ENCODE data around the gene TMEM126B. TPM values are rescaled to one million over a fixed set of nuclear protein-coding genes. Genes with fewer than 3 reads are reported as not detected.

The TMEM126B gene
- total and polyA plus RNA-seq, 2 donors (not counting 3 experiments of a cell fraction or from before 2014, with no cell fraction given): 51.2 to 53.7 TPM

GRCh38 chr11:85602526-85603213 is 25.7 kb upstream of the TMEM126B start:
- Histone ChIP-seq H3K9ac (replicated peaks; ENCODE audit: extremely low read depth, insufficient read depth, low read length) (no peak overlapping the region), H3K36me3 (ENCODE audit: control insufficient read depth in 2 of 2, extremely low read depth in 1 of 2, insufficient read depth in 2 of 2, low read length in 2 of 2) (no peaks in the 10 kb centered on the region), H4K20me1 (replicated peaks; ENCODE audit: control insufficient read depth, extremely low read depth, insufficient read depth, low read length) (no peaks in the 10 kb centered on the region), H3K79me2 (ENCODE audit: control insufficient read depth, insufficient read depth, low read length) (no peaks in the 10 kb centered on the region), H3K4me1 (ENCODE audit: control insufficient read depth, extremely low read depth, insufficient read depth, low read length) (no peaks in the 10 kb centered on the region), H3K9me1 (replicated peaks; ENCODE audit: control insufficient read depth, extremely low read depth, insufficient read depth, low read length) (no peaks in the 10 kb centered on the region), H3K9me3 (replicated peaks; ENCODE audit: control insufficient read depth, insufficient read depth, low read length) (no peaks in the 10 kb centered on the region), H2AFZ (ENCODE audit: low read depth, low read length) (no peak overlapping the region), H3K27ac (ENCODE audit: insufficient read depth, low read depth, low read length) (no peak overlapping the region), H3K27me3 (ENCODE audit: control insufficient read depth in 2 of 2, insufficient read depth in 2 of 2, low read length in 2 of 2) (no peaks in the 10 kb centered on the region), H3K4me2 (ENCODE audit: insufficient read depth, low read length) (no peak overlapping the region), H3K4me3 (replicated peaks in 1 of 3; ENCODE audit: insufficient read depth in 1 of 3, low read depth in 1 of 3, low read length in 3 of 3) (no peak overlapping the region)
- TF ChIP-seq POLR2AphosphoS5 (IDR thresholded peaks at IDR 0.05; ENCODE audit: insufficient read depth, low read depth, low read length) (no peak), MYC (IDR thresholded peaks at IDR 0.05; ENCODE audit: low read depth, low read length) (no peak), JUN (IDR thresholded peaks at IDR 0.05; ENCODE audit: borderline replicate concordance, insufficient read depth, insufficient read length, low read depth) (no peak), GATA2 (IDR thresholded peaks at IDR 0.05; ENCODE audit: insufficient read depth, insufficient read length, low read depth, low read length) (no peak), FOS (IDR thresholded peaks at IDR 0.05; ENCODE audit: borderline replicate concordance, insufficient read depth, low read length) (no peak), POLR2A (IDR thresholded peaks at IDR 0.05; ENCODE audit: low read depth, low read length) (no peak), EZH2 (IDR thresholded peaks at IDR 0.05; ENCODE audit: borderline replicate concordance, low read depth, low read length, severe bottlenecking) (no peak), CTCF (IDR thresholded peaks at IDR 0.05; ENCODE audit: extremely low read depth in 1 of 2, insufficient read depth in 1 of 2, low read depth in 1 of 2, low read length in 2 of 2) (no peak)
- TF ChIP-seq, protein P1, sequence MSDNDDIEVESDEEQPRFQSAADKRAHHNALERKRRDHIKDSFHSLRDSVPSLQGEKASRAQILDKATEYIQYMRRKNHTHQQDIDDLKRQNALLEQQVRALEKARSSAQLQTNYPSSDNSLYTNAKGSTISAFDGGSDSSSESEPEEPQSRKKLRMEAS (IDR thresholded peaks at IDR 0.05; ENCODE audit: insufficient read depth, insufficient read length): no peak
- ChIA-PET CTCF (interaction anchor here (1.6 kb wide), 1 partner anchor 26 kb away, joined by 4 read pairs; the partner anchor contains the start of gene TMEM126B), POLR2A (no interaction called here)
- DNase-seq (ENCODE audit: low read depth, low spot score) (no peak), FAIRE-seq (no peak)
- intact Hi-C loops (cut with micrococcal nuclease) (no loop called here), dilution Hi-C loops (cut with MboI; ENCODE audit: extremely low pct_ligation_motif_present, low sequenced_read_pairs) (no loop called here)
- no TSS peak for BruUV-seq (replicated peaks)

Data from endothelial cell of umbilical vein (primary cell).